RKO (cell line): ENCODE data around the gene IL33.

Experiments used
- DNase-seq: peaks from one replicate; pipeline ENCODE4 v3.0.0-alpha.2; 2016; ENCODE audit warnings: low spot score

The IL33 gene

GRCh38 chr9:6218099-6218502 lies 2.5 kb downstream of the IL33 start:
- DNase-seq: no peak

GRCh38 chr9:6219040-6219439 lies 3.4 kb downstream of the IL33 start:
- no peak for DNase-seq

- DNase-seq: no peak
These were observed 4.4 kb downstream of the IL33 start for GRCh38 chr9:6219981-6220380.

GRCh38 chr9:6224393-6225154 lies 9.0 kb downstream of the IL33 start:
- DNase-seq: no peak

GRCh38 chr9:6226696-6227095 lies 11.1 kb downstream of the IL33 start:
- DNase-seq: no peak

GRCh38 chr9:6229186-6229585 lies 13.6 kb downstream of the IL33 start:
- no peak for DNase-seq

- no peak for DNase-seq
These were observed 14.0 kb downstream of the IL33 start for GRCh38 chr9:6229619-6230018.

GRCh38 chr9:6230037-6230780 lies 14.6 kb downstream of the IL33 start:
- DNase-seq: peak; percentile 43

GRCh38 chr9:6232336-6232945 lies 16.8 kb downstream of the IL33 start:
- no peak for DNase-seq

- no peak for DNase-seq
These were observed 18.4 kb downstream of the IL33 start for GRCh38 chr9:6234014-6234413.

- no peak for DNase-seq
These were observed 21.7 kb downstream of the IL33 start for GRCh38 chr9:6237267-6237666.

- no peak for DNase-seq
These were observed 23.4 kb downstream of the IL33 start for GRCh38 chr9:6239048-6239461.

GRCh38 chr9:6239694-6240093 lies 24.1 kb downstream of the IL33 start:
- no peak for DNase-seq

- DNase-seq: no peak
These were observed 28.1 kb downstream of the IL33 start for GRCh38 chr9:6243746-6244145.

- DNase-seq: no peak
These were observed 31.7 kb downstream of the IL33 start for GRCh38 chr9:6247266-6247665.

- no peak for DNase-seq
These were observed 53.3 kb downstream of the IL33 start for GRCh38 chr9:6268826-6269397.

- DNase-seq: no peak
These were observed 55.3 kb downstream of the IL33 start for GRCh38 chr9:6270896-6271295.

GRCh38 chr9:6271508-6272228 lies 56.1 kb downstream of the IL33 start:
- no peak for DNase-seq

GRCh38 chr9:6272229-6272598 lies 56.6 kb downstream of the IL33 start:
- no peak for DNase-seq

- DNase-seq: no peak
These were observed 61.8 kb downstream of the IL33 start for GRCh38 chr9:6277417-6277816.

GRCh38 chr9:6301858-6302257 lies 86.3 kb downstream of the IL33 start:
- DNase-seq: no peak

- no peak for DNase-seq
These were observed 86.8 kb downstream of the IL33 start for GRCh38 chr9:6302417-6302816.
